IPS DF 19.7 (cell line): ENCODE measurements around the gene GFRA4.

ENCODE experiments used
- DNase-seq: peaks from one replicate; pipeline ENCODE4 v3.0.0-alpha.2; 2013; ENCODE audit warnings: low read depth, low spot score

GFRA4 gene

GRCh38 chr20:3694864-3695263 is 31.7 kb upstream of the GFRA4 start:
- no peak for DNase-seq

DNA sequence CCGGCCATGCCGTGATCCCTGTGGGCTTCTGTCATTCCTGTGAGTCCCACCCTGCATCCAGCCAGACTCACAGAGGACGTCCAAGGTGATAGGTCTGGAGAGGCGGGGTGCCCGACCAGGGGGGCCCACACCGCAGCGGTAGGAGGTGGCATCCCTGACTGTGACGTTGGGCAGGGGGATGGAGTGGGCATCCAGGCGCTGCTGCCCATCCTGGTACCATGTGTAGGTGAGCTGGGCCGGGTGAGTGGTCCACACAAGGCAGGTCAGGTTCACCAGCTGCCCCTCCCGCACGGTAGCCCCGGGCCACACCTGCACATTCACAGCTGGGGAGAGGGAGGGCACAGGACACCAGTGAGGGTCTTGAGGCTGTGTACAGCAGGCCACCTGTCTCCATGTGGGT is 30.2 kb upstream of the GFRA4 start:
- no peak for DNase-seq

DNA sequence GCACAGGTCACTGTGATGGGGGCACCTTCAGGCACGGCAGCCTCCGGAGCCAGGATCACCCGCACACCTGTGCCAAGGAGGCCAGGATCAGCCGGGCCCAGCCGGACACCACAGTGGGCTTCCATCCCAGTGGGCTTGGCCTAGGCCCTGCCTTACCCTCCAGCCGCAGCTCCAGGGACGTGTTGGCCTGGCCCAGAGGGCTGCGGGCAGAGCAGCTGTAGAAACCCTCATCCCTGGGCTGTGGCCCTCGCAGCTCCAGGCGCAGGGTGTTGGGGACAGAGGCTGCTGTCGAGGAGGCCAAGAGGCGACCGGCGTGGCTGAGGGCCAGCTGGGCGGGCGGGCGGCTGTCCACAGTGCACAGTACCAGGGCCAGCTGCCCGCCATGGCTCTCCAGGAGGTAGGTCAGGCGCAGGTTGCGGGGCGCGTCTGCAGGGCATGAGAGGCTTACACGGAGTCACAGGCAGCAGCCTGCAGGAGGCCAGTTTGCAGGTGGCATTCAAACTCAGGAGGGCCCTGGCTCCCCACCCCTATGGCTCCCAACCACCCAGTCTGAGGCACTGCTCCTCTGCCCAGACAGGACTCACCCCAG is 29.6 kb upstream of the GFRA4 start:
- DNase-seq, result no peak

DNA sequence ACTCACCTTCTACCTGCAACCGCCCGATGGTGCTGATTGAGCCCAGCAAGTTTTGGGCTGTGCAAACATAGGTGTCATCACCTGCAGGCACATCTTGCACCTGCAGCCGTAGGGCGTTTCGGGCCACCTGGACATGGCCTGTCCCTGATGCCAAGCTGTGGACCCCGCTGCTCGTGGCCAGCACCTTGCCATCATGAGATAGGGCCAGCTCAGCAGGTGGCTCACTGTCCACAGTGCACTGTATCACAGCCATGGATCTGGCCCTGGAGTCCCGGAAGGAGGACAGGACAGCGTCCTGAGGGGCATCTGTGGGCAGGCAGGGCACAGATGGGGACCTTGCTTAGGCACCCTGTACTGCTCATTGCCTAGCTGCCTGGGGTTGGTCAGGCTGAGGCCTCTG is 28.7 kb upstream of the GFRA4 start:
- no peak for DNase-seq

- no peak for DNase-seq
Observed at GRCh38 chr20:3691306-3691705, 28.1 kb upstream of the GFRA4 start.

- DNase-seq, result no peak
Observed at GRCh38 chr20:3690413-3690812, 27.2 kb upstream of the GFRA4 start.

DNA sequence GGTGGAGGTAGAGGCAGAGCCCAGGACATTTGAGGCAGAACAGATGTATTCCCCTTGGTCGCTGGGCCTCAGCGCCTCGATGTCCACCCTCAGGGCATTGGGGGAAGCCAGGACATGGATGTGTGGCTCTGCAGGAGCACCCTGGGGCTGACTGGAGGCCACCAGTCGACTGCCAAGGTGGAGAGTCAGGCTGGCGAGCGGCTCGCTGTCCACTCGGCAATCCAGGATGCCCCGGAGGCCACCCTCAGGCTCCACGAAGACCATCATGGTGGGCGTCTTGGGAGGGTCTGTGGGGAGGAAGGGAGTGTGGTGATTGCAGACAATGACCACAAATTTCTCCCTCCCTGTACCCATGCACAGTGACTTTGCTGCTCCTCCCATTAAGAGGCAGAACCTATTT is 26.8 kb upstream of the GFRA4 start:
- DNase-seq, result no peak

GRCh38 chr20:3687655-3688054 is 24.5 kb upstream of the GFRA4 start:
- no peak for DNase-seq

DNA sequence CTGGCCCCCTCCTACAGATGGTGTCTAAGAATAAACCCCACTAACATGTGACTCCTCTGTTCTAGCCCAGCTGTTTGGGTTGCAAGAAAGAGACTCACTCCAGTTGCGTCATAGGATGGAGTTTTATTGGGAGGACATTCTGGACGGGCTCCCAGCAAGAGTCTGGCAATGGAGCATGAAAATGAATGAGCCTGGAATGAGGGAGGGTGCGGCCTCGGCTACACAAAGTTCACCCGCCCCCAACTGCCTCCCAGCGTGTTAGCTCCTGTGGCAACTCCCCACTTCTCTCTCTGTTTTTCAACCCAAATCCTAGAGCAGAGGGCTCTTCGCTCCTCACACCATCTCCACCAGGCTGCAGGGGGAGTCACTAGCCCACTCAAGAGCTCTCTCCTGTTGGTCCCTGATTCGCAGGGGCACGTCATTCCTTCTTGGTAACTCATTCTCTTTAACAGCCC is 23.7 kb upstream of the GFRA4 start:
- DNase-seq, result no peak

- no peak for DNase-seq
Observed at GRCh38 chr20:3686421-3686820, 23.2 kb upstream of the GFRA4 start.

- no peak for DNase-seq
Observed at GRCh38 chr20:3685341-3685740, 22.1 kb upstream of the GFRA4 start.

GRCh38 chr20:3681931-3682781 is 19.0 kb upstream of the GFRA4 start, which contains the start of gene ADAM33:
TSS of gene ADAM33 (minus strand) at chr20:3682010. CDS start at chr20:3682004, 6 bp downstream.
- no peak for DNase-seq

GRCh38 chr20:3681352-3681930 is 18.2 kb upstream of the GFRA4 start:
- no peak for DNase-seq

DNA sequence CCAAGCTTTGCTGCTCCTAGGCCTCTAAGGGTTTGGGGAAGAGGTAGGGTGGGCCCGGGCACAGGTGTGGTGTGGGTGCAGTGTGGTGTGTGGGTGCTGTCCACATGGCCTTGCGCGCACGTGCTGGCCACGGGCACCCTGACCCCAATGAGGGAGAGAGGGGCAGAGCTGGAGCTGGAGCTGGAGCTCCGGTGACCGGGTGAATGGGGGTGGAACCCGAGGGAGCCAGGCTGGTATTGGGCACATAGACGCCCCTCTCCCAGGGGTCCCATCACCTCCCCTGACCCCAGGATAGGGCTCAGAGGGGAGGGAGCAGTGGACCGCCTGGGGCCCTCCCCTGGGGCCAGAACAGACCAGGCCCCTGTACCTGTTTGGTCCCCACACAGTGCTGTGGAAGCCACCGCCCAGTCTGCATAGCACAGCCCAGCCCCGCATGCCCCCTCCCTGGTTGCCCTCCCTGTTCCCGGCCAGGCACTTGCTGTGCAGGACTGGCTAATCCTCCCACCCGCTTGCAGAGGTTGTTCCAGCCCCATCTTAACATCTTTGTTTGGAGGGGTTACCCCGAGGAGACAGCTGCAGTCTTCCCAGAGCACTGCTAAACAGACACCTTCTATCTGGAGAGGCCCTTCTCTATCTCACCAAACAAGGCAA is 17.6 kb upstream of the GFRA4 start:
- DNase-seq, result no peak

DNA sequence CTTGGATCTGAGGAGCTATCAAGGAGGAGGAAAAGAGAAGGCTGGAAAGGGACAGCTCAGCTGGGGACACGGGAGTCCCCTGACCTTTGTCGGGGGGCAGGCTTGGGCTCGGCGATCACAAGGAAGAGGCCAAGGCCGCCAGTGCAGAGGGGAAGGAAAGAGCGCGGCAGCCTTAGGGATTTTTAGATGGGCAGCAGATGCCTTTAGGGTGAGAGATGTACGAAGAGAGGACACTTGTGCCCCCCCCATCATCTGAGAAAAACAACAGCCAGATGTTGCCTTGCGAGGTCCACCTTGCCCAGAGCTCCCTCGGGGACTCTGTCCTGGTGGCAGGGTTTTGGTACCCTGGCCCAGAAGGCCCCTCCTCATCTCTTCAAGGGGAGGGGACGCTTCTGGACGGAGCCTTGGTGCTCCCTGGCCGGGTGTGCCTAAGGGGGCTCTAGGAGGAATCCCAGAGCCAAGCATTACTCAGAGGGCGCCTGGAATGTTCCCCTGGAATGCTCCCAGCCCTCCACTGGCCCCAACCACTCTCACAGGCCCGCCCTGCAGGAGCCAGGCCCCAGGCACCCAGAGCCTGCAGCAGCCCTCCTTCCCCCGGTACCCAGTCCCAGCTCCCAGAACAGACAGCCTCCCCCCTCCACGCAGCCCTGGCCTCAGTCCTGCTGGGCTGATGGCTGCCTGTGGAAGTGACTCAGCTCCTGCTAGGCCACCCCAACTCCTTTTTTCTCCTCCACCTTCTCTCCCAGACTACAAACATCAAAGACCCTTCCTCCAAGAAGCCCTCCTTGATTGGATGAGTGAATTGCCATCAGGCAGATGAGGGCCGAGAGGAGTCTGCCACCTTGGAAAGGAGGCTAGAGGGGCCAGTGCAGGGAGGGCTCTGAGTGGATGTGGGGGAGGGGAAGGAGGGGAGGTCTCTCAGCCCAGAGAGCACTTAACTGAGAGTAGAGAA is 16.8 kb upstream of the GFRA4 start:
- DNase-seq, result no peak

DNA sequence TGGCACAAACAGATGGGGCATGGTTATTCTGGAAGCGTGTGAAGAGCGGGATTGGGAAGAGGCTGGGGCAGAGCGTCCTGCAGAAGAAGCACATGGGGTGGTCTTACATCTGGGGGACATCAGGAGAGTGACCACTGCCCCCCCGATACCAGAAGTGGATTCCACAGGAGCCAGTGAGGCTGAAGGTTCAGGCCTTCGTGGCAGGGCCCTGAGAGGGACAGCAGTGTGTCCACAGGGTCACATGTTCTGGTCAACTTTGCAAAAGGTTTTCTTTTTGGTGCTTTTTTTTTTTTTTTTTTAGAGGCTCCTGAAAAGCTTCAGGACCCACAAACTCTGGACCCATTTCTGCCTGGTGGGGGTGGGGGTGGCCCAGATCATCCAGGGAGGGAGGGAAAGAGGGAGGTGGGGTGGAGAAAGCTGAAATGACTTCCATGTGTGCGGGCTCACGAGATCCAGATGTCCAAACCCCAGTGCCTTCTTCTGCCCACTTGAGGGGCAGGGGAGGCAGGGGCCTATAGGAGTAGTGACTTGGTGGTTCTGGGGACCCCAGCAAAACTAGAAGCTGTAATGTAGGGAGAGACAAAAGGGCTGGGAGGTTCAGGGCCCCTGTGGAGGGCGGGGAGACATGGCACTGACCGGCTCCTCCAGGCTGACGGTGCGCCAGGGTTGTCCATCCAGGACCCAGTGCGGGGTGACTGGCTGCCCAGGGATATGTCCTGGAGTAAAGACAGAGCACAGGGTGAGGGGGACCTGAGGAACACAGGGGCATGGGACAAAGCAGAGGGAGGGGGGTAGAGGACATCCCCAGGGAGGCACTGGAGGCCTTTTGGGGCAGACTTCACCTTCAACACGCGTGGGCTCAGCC is 15.9 kb upstream of the GFRA4 start:
- no peak for DNase-seq

- no peak for DNase-seq
Observed at GRCh38 chr20:3678198-3678597, 15.0 kb upstream of the GFRA4 start.

DNA sequence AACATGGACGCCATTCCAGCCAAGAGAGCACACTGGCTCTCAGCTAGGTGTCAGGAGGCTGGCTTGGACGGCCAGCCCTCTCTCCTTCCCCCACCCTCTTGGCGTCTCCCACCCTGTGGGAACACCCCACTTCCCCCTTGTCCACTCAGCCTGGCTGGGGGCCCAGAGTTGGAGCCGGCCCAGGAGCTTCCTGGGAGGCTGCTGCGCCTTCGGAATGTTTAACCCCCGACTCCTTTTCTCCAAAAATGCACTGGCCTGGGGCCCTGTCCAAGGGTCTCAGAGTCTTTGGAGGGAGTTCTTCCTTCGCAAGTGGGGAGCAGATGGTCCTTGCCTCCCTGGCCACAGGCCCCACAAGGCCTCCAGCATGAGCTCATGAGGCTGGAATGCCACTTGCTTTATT is 14.5 kb upstream of the GFRA4 start:
- DNase-seq, result no peak

DNA sequence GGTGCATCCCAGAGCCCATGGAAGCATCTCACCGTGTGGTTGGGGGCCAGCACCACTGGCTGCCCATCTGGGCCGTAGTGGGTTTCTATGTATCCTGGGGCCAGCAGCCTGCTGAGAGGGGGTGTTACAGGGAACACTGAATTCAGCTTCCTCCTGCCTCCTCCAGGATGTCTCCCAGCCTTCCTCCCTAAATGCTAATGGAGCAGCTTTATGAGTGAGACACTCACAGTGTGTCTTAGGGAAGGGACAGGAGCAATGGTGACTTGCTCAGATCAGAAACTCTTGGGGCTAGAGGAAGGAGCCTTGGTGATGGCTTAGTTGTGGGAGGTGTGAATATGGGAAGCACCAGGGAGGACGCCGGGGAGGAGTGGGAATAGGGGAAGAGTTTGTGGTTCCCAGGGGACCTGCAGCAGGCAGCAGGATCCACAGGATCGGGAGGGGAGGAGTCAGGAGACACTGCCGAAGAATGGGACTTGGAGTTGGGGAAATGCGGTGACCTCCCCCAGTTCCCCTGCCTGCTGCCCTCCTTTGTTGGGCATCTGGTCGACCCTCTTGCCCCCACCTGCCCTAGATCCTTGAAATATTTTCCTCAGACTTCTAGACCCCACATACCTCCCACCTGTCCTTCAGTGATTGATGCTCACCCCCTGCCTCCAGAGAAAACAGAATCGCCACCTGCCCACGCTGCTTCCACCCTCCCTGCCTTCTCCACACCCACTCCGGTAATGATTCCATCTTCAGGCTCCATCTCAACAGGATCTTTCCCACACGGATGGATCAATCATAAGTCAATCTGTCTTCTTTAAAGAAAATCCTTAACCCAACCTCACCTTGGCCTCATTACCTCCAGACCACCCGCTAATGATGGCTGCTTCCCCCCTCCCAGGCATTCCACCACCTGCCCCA is 12.0 kb upstream of the GFRA4 start:
- DNase-seq, result no peak
